GM12801 (cell line): ENCODE data around the gene MYO9B.

ENCODE experiments used
- TF ChIP-seq, protein P1 (sequence below): IDR thresholded peaks from one replicate; pipeline ENCODE4 v1.5.1; 2011; ENCODE audit warnings: control low read depth; ENCODE audit not compliant: insufficient read length; ENCODE audit errors: extremely low read depth

Gene MYO9B

DNA sequence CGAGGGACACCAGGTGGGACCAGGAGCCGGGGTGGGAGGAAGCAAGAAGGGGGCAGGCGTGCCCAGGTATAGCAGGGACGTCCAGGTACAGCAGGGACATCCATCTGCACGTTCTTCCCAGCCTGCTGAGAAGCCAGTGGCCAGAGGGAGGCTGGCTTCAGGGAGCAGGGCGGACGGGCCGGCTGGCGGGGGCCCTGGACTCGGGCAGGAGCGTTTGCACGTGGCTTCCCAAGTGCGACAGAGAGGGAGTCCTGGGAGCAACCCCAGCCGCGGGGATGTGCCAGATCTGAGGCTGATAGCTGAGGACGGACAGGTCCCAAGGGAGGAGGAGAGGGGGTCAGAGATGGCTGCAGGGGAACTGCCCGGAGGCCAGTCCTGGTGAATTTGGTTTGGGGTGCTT, 36.7 kb downstream of the MYO9B start:
- TF ChIP-seq, protein P1, sequence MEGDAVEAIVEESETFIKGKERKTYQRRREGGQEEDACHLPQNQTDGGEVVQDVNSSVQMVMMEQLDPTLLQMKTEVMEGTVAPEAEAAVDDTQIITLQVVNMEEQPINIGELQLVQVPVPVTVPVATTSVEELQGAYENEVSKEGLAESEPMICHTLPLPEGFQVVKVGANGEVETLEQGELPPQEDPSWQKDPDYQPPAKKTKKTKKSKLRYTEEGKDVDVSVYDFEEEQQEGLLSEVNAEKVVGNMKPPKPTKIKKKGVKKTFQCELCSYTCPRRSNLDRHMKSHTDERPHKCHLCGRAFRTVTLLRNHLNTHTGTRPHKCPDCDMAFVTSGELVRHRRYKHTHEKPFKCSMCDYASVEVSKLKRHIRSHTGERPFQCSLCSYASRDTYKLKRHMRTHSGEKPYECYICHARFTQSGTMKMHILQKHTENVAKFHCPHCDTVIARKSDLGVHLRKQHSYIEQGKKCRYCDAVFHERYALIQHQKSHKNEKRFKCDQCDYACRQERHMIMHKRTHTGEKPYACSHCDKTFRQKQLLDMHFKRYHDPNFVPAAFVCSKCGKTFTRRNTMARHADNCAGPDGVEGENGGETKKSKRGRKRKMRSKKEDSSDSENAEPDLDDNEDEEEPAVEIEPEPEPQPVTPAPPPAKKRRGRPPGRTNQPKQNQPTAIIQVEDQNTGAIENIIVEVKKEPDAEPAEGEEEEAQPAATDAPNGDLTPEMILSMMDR = no peak

DNA sequence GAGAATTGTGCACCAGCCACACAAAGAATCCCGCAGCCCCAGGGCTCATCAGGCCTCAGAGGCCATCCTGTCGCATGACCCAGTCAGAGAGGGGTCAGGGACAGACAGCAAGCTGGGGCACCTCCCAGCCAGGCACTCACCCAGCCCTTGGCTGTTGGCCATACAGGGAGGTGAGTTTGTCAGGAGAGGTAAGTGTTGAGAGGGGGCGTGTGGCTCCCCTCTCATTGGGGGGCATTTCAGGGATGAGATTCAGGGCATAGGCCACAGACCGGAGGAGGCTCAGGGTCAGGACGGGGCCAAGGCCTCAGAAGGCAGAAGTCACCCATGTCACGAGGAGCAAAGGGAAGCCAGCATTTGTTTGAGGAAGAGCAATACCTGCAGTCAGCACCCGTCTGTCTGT, 37.1 kb downstream of the MYO9B start:
- TF ChIP-seq, protein P1 = no peak

DNA sequence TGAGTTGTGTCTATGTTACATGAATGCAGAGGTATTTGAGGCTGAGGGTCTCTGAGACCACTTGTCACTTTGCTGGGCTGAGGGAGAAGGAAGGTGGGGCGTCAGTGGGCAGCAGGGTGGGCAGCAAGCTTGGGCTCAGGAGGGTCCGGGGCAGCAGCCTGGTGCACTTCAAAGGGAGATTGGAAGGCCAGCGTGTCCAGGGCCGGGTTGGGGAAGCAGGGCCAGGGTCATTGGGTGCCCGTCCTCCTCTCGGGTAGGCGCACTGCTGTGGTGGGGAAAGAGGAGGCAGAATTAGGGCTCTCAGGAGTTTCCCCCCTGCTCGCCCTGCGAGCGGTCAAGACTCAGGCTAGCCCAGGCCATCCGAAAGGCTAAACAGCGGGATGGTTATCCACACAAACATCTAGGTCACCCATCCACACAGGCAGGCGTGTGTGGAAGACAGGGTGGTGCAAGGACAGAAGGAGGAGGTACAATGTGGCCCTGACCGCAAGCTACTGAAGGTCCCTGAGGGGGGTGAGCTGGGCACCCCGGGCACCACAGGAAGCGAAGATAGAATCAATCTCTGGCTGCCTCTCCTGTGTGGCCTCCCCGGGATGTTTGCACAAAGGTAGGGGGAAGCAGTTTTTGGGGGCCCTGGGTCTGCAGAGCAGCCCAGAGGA, 37.7 kb downstream of the MYO9B start:
- TF ChIP-seq, protein P1 = no peak

DNA sequence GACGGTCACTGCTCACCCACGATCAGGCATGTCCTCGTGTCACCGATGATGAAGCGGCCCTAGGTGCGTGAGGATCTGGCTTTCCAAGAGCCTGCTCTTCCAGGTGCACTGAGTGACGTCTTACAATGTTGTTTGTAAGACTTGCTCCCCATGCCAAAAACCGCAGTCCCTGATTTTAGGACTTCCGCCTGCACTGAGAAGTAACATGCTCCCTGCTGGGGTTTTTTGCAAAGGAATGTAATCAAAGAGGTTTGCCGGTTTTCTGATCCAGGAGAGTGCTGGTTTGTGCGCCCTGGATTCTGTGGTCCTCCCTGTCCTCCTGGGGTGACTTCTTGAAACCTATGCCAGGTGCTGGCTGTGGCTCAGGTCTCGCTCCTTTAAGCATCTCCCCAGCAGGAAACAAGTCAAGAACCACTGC, 38.8 kb downstream of the MYO9B start:
- TF ChIP-seq, protein P1 = no peak

DNA sequence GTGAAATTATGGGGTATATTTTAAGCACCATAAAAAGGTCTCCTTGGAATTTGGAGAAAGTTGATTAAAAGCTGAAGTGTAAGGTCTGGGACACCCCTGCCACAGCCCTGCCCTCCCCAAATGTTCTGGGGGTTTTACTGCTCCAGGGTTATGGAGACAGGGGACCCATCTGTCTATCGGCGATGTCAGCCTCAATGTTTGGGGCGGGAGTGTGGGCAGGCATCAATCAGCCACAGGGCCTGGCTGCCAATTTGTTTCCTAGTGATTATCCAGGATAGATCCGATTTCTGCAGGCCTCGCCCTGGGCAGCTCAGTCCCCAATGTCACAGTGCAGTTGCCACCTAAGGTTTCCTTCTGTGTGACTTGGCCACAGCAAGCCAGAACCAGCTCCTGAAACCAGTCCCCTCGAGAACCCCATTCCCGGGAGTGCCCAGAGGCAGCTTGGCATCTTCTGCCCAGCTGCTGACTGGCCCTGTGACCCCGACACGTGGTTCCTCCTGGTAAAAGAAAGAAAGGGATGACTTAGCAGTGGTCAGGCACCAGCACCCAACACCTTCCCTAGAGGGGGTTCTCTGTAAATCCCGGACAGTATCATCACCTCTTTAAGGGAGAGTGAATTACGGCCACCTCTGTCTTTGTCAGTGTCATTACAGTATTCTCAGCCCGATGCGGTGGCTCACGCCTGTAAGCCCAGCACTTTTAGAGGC, 41.6 kb downstream of the MYO9B start:
- TF ChIP-seq, protein P1 = no peak

DNA sequence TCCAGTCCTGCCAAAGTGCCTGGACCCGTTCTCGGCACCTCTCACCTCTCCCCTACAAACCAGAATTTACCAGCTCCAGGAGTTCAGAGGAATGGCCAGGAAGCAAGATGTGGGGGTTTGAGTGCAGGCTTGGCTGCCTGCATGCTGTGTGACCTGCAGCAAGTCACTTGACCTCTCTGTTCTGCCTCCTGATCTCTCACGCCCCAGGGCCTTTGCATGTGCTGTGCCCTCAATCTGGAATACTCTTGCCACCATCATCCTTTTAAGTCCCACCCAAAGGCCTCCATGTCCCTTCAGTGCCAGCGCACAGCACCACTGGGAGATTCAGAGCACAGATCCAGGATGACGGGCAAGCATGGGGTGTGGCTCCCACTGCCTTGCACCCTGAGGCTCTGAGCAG, 43.4 kb downstream of the MYO9B start:
- TF ChIP-seq, protein P1 = no peak

DNA sequence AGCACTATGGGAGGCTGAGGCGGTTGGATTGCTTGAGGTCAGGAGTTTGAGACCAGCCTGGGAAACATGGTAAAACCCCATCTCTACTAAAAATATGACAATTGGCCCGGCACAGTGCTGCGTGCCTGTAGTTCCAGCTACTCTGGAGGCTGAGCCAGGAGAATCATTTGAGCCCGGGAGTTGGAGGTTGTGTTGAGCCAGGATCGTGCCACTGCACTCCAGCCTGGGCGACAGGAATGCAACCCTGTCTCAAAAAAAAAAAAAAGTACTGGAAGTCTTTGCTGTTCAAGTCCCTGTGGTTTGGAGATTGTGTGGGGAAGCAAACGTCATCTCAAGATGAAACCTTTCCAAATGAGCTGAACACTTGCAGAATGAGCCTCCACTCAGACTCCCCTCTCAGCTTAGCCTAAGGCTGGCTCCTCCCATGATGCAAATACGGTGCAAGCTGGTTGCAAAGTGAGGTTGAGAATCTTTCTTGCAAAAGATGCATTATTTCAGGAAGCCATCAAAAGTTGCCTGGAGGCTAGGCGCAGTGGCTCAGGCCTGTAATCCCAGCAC, 46.2 kb downstream of the MYO9B start:
- TF ChIP-seq, protein P1 = no peak
